Kidney epithelial cell (primary cell): Measurements from ENCODE around the gene RNU11. TPM values are rescaled to one million over a fixed set of nuclear protein-coding genes. Genes with fewer than 3 reads are reported as not detected.

Experiments used
- DNase-seq: peaks from one replicate; pipeline ENCODE4 v3.0.0-alpha.2; 2010; ENCODE audit warnings: low read depth
- H3K27me3 ChIP-seq: 2 replicates; pipeline ENCODE4 v1.6.0; 2011; ENCODE audit warnings: low read length; ENCODE audit not compliant: control insufficient read depth, insufficient read depth
- H3K36me3 ChIP-seq: 2 replicates; pipeline ENCODE4 v1.5.1; 2011; ENCODE audit warnings: low read length; ENCODE audit not compliant: control insufficient read depth, insufficient read depth
- H3K4me3 ChIP-seq: 2 replicates; pipeline ENCODE4 v1.5.1; 2011; ENCODE audit warnings: low read depth, mild to moderate bottlenecking, control low read depth, low read length
- CTCF ChIP-seq: IDR thresholded peaks from 2 replicates; pipeline ENCODE4 v1.5.1; 2011; ENCODE audit warnings: mild to moderate bottlenecking, moderate library complexity, low read length, control low read depth, inconsistent platforms; ENCODE audit not compliant: insufficient read depth, poor library complexity, severe bottlenecking
- total RNA-seq: library from RNA; depleted of rRNA; stranded (reverse); fragments of >200 nt; gene quantifications from 2 replicates; pipeline ENCODE4 v1.2.3, GENCODE V29; 2015

Gene RNU11
- total RNA-seq, 1 donor from 2014 or later: not detected

- no peak for TF ChIP-seq CTCF
- Histone ChIP-seq H3K36me3 (no peaks in the 10 kb centered on the region), H3K27me3 (no peaks in the 10 kb centered on the region), H3K4me3 (no peak overlapping the region)
- DNase-seq: no peak
Measured at GRCh38 chr1:28656335-28656734, 7.9 kb downstream of the RNU11 start.

GRCh38 chr1:28663871-28664470 is 15.6 kb downstream of the RNU11 start:
- DNase-seq: no peak
- Histone ChIP-seq H3K27me3 (no peaks in the 10 kb centered on the region), H3K36me3 (no peaks in the 10 kb centered on the region), H3K4me3 (no peak overlapping the region)
- TF ChIP-seq CTCF: no peak

GRCh38 chr1:28666806-28667205 is 18.4 kb downstream of the RNU11 start:
- no peaks in the 10 kb centered on the region for H3K27me3 ChIP-seq
- H3K4me3 ChIP-seq: no peak overlapping the region
- no peaks in the 10 kb centered on the region for H3K36me3 ChIP-seq
- TF ChIP-seq CTCF: no peak
- DNase-seq: no peak

GRCh38 chr1:28668191-28668955 is 20.0 kb downstream of the RNU11 start, which contains the start of gene GMEB1:
Gene GMEB1, plus strand, starts transcription at chr1:28668784. Its CDS starts 14,829 bp downstream, at chr1:28683613.
- DNase-seq: no peak
- H3K36me3 ChIP-seq: no peaks in the 10 kb centered on the region
- peak within 1 kb of the TSS; percentile 90 for H3K4me3 ChIP-seq
- H3K27me3 ChIP-seq: no peaks in the 10 kb centered on the region
- no peak for TF ChIP-seq CTCF

GRCh38 chr1:28668956-28669723 is 20.7 kb downstream of the RNU11 start:
- peak overlapping the region; percentile 90 for H3K4me3 ChIP-seq
- no peaks in the 10 kb centered on the region for H3K27me3 ChIP-seq
- TF ChIP-seq CTCF: no peak
- H3K36me3 ChIP-seq: no peaks in the 10 kb centered on the region
- no peak for DNase-seq
